ENCODE results near the gene EFS.

The EFS gene

DNA sequence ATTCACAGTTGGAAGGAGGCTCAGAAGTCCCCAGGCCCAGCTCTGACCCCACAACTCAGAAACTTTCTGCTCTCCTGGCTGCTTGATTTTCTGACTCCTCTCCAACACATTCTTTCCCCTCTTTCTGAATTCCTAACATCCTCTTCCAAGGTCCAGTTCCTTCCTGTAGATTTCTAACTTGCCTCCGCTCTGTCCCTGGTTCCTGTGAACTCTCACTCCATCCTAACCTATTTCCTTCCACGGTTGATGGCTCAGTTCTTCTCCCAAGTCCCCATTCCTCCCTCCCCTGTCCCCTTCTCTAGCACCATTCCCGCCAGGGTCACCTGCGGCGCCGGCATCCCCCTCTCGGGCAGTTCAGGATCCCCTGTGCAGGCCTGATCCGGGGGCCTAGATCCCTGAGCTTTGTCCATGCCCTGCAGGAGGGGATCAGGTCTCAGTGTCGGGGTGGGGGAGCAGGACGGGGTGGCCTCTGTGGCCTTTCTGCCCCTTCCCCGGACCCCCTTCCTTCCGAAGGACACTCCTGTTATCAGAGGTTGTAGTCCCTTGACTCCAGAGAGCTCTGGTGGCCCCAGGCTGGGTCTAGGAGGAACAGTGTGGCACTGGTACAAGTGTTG lies 6.3 kb downstream of the EFS start:
- no peak for DNase-seq (ENCODE audit: low read depth)

- DNase-seq (ENCODE audit: low read depth) = no peak
Measured at GRCh38 chr14:23358042-23358441, 6.9 kb downstream of the EFS start.

DNA sequence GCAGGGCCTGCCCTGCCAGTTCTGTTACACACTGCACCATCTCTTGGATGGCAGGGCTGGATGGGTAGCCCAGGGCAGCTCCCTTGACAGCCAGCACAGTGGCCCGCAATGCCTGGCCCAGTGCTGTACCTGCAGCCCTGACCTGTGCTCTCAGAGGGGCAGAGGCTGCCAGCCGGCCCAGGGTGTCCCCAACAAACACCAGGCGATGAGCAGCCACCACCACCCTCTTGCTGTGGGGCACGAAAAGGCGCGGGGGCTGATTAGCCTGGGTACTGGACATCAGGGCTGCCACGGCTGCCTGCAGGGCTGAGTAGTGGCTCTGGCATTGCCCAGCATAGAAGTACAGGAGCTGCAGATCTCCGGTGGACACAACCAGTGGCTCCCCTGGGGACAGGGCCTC lies 7.7 kb downstream of the EFS start:
- DNase-seq (ENCODE audit: low read depth) = no peak

GRCh38 chr14:23356662-23357061 lies 8.3 kb downstream of the EFS start:
- no peak for DNase-seq (ENCODE audit: low read depth)

DNA sequence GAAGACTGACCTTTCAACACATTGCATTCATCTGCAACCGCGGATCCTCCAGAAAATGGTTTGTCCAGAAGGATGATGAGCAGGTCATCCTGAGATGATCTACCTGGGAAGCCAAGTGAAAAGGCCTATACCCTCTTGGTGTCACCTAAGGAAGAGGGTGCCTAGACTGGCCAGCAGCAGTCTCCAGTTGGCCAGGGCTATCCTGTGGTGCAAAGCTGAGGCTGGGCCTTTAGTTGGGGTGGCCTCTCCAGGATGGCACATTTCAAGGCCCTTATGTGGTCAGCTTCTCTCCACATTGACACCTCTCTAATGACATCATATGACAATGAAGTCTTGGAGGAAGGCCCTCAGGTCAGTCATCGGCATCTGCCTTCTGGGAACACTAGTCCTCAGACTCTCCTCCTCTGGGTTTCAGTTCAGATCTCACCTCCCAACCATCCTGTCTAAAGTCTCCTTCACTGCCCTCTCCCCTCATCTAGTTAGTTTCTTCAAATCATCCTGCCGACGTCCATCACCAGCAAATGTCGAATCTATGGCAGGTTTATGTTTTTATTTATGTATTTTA lies 9.0 kb downstream of the EFS start:
- no peak for DNase-seq (ENCODE audit: low read depth)

DNA sequence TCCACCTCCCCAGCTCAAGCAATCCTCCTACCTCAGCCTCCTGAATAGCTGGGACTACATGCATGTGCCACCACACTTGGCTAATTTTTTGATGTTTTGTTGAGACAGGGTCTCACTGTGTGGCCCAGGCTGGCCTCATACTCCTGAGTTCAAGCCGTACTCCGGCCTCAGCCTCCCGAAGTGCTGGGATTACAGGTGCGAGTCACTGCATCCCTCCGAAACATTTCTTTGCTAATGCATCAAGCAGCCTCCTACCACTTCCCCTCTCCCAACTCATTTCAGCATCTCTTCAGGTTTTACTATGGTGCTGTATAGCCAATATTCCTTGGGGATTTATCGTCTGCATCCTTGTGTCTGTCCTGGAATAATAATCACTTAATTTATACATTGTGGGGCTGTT lies 10.0 kb downstream of the EFS start:
- DNase-seq (ENCODE audit: low read depth) = no peak

- DNase-seq (ENCODE audit: low read depth) = no peak
Measured at GRCh38 chr14:23353433-23353780, 11.6 kb downstream of the EFS start.

DNA sequence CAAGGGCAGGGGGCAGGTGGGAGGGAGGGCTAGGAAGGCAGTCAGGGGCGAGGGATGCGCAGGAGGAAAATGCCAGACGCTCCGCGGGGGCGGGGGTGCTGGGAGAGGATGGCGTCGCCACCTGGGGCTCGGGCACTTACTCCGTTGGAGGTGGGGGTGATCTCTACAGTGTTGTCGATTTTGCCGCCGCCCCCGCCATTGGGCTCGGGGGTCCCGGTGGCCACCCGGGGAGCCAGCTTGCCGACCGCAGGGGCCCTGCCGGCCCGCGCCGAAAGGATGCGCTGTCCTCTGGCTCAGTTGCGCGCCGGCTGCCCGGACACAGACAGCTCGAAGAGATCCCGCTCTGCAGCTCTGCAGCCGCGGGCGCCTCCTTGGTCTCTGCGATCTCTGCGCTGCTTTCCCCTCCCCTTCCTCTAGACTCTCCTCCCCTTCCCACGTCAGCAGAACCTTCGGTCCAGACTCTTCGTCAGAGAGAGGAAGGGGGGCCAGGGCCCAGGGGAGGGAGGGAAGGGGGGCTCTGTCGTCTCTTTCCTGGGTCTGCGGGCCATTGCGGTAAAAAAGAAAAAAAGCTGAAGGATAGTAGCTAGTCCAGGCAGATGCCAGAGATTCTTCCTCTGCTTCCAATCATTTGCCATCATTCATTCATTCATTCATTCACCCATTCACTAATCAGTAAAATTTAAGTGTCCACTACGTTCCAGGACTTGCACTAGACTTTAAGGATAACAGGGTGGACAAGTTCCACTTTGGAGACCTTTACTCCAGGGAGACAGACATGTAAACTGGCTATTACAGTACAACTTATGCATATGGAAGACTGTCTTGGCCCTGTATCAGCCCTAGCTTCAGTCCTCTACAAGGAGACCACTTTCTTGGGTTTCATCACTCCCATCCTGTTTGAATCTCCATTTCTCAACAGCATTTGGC lies 12.2 kb downstream of the EFS start, which contains the start of gene SLC22A17:
Gene SLC22A17 (minus strand): TSS at position 382 of the 927 bp plus-strand sequence.
- peak; percentile 26 for DNase-seq (ENCODE audit: low read depth)

GRCh38 chr14:23351681-23352505 lies 13.1 kb downstream of the EFS start:
- no peak for DNase-seq (ENCODE audit: low read depth)

DNA sequence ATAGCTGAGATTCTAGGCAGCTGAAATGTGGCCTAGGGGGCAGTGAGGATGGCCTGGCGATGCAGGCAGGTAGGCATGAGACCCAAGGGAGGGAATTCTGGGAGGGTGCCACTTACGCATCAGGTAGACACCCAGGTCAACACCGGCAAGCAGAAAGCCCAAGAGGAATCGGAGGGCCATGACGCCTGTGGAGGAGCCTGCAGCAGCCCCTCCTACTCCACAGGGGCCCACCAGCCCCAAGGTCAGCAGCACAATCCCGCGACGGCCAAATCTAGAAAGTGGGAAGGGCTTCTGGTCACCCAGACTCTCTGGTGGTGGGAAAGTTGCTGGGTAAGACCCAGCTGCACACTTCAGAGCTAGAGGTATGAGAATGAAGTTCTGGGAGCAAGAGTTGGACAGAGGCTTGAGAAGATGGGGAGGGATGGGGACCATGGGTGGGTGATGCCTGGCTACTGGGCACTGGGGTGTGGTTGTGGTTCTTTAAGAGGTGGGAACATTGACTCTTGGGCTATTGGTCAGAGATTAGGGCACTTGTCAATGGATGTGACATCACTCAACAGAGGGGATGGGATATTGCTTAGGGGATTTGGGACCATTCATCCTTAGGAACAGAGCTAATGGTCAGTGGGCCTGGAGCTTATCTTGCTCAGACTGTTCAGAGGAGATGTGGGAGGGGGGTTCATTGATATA lies 15.7 kb downstream of the EFS start:
- DNase-seq (ENCODE audit: low read depth) = no peak

- no peak for DNase-seq (ENCODE audit: low read depth)
Measured at GRCh38 chr14:23348297-23348655, 16.7 kb downstream of the EFS start.

DNA sequence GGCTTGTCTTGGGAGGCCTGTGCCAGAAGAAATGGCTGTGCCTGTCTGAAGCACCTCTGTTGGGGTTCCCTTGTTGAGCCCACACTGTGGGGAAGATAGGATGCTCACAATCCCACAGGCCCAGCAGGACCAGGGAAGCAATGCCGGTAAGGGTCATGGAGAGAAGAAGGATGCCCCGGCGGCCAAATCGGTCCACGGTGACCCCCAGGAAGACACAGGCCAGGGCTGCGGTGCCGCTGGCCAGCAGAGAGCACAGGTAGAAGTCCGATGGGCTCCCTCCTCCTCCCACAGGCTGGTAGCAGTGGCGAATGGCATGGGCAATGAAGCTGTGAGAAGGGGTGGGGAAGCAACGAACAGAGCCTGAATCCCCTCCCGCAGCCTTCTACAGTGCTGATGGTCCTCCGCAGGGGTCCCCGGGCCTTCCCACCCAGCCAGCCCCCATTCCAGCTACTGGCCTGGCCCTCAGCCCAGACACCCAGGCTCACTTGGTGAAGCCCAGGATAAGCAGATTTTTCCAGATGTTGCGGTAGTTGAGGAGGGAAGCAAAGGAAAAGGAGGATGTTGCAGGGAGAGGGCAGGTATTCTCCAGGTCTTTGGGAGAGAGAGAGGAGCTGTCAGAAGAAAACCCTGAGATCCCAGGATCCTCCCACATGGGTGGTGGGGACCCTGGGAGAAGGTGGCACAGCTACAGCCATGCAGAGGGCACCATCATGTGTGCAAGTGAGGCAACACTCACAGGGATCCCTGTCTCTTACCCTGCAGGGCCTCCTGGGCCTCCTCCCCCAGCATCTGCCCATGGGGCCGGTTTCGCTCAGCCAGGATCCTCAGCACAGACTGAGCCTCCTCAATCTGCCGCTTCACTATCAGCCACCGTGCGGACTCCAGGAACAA lies 17.3 kb downstream of the EFS start:
- no peak for DNase-seq (ENCODE audit: low read depth)

DNA sequence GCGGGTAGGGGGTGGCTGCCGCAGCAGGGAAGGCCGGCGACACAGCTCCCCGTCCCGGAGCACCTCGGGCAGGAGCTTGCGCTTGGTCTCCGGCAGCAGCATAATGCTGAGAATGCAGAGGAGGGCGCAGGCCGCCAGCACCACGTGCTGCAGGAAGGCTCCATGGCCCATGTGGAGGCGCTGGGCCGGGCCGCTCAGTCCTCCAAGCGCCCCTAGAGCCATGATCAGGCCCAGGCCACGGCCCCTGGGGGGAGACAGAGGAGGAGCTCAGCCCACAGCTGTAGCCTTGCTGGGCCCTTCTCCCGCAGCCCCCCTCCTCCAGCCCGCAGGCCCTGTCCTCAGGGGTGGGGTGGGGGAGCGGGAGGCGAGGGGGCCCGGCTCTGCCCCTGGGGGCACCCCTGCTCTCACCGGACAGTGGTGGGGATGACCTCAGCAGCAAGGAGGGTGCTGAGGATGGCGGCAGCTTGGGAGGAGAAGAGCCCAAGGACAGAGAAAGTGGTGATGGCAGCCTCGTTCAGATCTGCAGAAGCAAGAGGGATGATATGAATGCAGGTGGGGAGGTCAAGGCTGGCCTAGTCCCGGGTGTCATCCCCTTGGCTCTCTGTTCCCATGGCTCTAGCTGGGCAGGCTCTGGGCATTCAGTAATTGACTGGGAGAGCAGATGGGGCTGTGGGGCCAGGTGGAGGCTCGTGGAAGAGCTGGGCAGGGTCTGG lies 18.1 kb downstream of the EFS start:
- DNase-seq (ENCODE audit: low read depth) = no peak

GRCh38 chr14:23345987-23346692 lies 18.8 kb downstream of the EFS start:
- DNase-seq (ENCODE audit: low read depth) = no peak

- no peak for DNase-seq (ENCODE audit: low read depth)
Measured at GRCh38 chr14:23344481-23344880, 20.5 kb downstream of the EFS start.

DNA sequence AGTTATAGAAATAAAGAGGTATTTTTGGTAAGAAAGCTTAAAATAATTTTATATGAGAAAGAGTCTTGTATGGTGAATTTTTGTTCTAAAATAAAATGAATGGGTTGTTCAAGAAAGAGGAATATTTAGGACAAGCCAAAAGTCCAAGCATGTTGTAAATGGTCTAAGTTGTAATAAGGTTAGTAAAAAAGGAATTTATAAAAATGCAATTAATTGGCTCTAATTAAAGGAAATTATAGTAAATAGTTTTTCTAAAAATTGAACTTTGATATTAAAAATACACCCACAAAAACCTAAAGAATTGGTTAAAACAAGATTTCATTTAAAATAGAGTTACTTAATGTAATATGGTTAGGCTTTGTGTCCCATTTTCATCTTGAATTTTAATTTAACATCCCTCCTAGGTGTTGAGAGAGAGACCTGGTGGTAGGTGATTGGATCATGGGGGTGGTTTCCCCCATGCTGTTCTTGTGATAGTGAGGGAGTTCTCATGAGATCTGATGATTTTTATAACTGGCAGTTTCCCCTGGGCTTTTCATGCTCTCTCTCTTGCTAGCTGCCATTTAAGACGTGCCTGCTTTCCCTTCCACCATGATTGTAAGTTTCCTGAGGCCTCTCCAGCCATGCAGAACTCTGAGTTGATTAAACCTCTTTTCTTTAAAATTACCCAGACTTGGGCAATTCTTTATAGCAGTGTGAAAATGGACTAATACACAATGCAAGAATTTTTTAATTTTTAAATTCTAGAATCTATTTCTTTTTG lies 25.3 kb downstream of the EFS start:
- no peak for DNase-seq (ENCODE audit: low read depth)

GRCh38 chr14:23335623-23336022 lies 29.3 kb downstream of the EFS start:
- DNase-seq (ENCODE audit: low read depth) = no peak

DNA sequence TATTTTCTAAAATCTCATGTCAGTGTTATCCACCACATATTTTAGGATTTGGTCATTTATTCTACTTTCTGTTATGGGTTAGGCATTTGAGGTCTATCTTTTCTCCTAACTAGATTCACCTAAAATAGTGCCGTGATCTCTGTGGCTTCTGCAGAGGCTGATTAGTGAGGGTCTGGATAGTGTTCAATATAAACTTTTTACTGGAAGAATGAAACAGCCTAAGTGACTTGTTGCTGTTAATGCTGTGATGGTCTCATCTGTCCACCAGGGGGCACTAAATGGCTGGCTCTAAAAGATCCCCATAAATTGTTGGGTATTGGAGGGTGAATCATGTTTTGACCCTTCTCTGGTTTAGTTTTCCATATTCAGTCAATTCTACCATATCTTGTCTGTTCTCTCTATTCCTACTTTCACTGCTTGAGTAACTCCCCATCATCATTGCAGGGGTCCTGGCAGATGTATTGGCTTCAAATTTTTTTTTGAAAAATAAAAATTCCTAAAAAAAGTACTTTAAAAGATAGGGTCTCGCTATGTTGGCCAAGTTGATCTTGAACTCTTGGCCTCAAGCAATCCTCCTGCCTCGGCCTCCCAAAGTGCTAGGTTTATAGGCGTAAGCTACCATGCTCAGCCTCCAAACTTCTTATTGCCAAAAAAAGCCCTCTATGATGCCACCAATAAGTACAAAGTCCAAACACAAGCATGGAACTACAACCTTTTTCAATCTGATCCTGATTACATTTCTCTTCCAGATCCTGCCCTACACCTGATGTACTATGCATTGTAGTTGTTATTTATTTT lies 36.8 kb downstream of the EFS start:
- peak; percentile 36 for DNase-seq (ENCODE audit: low read depth)

Measured in activated T-helper 1 cell treated with Interleukin-2 at 50 U/mL for 16 hours (primary cell).